NOMO-1 (cell line): ENCODE data around the gene ST3GAL2.
"Not testable (repeated sequence)": the region's sequence is repeated elsewhere in the genome, so short reads cannot be mapped to it uniquely, and the experiment has no call there.

Experiments used
- DNase-seq, 2 experiments: peaks; one replicate each; lab custom pipeline; 2025; ENCODE audit not compliant: unreplicated experiment in 2 of 2; lab: John Stamatoyannopoulos, UW

ST3GAL2 gene

DNA sequence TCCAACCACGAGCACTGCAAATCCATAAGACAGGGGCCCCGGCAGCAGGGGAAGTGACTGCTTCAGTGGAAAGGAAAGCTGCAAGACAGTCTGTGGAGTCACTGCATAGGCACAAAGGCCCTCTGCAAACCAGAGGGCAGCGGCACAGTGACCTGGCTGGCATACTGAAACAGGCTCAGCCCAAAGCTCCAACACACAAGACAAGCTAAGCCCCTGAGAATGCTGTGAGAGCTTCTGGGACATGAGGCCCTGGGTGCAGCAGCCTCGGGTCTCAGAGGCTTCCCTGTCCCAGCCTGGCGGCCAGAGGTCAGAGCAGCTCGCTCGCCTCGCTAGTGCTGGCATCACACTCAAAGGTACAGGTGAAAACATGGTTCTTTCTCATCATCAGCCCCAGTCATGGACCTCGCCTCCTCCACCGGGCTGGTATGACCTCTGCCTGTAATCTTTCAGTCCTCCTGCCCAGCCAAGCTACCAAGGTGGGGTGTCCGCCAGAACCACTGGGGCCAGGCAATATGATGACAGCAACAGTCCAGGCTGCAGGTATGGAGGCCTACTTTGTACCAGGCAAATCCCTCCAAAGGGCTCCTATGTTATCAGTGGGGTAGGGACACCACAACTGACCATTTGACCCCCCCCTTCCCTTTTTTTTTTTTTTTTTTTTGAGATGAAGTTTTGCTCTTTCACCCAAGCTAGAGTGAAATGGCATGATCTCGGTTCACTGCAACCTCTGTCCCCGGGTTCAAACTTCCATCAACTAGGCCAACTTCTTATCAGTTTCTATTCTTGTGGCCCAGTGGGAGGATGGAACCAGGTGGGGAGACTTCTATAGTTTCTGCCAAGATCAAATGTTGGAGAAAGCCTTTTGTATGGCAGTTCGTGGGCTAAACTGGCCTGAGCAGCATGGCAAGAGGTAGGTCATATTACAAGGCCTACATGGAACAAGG, 19.2 kb downstream of the ST3GAL2 start:
- no peak for DNase-seq

DNA sequence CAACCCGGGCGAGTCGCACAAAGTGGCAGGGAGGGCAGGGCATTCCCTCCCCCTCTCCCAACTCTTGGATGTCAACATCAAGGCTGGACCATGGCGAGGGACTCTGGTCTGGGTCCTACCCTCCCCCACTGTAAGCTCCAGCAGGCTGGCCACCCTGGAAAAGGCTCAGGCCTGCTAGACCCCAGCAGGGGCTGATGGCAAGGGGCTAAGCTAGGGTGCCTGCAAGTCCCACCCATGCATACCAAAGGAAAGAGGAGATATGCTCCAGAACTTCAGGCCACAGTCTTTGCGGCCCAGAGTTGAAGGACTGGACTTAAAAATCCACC, 19.9 kb downstream of the ST3GAL2 start:
- DNase-seq, result no peak

DNA sequence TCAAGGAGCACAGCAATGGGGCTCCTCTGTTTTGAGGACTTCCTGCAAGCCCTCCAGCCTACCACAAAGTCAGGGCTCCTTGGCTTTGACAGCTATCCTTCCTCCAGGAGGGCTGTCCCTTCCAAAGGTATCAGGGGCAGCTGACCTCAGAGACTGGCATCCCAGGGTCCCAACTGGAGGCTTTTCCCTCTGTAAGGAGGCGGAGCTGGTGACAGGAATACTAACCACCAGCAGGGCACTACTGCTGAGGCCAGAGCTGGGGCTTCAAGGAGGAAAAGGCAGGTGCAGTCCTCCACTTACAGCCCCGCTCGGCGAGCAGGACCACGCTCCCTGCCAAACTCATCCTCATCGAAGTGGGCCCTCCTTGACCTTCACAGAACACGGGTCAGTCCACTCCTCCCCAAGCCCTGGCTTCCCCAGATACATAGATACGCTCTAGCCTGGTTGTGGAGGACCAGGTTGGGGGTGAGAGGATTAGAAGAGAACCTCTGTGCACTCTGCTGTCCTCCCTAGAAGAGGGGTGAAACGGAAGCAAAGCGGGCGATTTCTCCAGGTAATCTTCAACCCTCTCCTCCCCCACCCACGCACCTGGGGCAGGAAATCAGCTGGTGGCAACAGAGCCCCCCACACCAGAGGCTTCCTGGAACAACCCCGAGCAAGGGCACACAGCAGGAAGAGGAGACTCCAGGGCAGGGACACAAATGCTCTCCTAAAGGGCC, 20.5 kb downstream of the ST3GAL2 start:
- no peak for DNase-seq

DNA sequence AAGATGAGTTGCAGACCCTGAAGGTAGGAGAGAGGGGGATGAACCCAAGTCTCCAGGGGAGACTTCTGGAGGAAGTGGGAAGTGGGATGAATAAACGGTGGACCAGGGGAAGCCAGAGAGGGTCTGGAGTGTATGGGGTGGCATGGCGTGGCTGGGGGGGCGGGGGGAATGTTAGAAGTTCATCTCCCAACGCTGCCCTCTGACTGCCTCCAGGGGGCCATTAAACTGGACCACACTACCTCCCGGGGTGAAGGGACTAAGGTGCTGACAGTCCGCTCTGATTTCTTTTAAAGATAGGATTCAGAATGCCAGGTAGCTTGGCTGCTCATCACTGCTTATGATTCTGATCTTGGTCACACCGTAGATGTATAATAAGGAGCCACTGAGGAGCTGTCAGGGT, 21.2 kb downstream of the ST3GAL2 start:
- no peak for DNase-seq

DNA sequence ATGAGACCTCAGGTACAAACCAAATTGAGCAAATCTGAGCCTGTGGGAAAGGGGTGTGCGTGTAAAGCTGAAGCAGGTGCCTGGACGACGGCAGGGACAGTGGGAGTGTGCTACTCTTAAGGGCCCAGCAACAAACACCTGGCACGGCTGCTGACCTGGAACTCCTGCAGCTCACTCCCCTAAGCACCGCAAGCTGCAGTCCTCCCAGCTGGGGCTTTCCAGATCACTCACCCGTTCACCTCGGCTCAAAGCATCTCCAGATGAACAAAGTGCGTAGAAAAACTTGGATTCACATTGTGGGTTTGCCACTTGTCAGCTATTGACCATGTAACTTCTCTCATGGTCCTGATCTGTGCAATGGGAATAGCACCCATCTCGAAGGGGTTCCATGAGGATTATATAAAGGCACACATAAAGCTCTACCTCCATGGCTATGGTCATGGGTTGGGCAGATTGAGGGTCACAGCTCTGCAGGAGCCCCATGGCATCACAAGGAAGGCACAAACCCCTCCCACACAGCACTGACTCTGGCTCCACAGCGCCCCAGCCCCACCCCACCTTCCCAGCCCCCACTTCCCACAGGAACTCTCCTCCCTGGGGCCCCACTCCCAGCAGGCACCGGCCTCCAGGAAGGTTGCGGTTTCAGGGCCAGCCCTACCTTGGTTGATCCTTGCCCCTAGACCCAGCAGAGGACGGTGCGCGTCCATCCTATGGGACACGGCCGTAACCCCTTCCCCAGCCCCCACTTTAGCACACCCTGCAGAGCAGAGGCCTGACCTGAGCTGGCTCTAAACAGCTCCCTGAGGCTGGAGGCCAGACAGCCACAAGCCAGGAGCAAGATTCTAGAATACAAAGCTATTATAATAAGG, 21.9 kb downstream of the ST3GAL2 start:
- DNase-seq, result no peak

DNA sequence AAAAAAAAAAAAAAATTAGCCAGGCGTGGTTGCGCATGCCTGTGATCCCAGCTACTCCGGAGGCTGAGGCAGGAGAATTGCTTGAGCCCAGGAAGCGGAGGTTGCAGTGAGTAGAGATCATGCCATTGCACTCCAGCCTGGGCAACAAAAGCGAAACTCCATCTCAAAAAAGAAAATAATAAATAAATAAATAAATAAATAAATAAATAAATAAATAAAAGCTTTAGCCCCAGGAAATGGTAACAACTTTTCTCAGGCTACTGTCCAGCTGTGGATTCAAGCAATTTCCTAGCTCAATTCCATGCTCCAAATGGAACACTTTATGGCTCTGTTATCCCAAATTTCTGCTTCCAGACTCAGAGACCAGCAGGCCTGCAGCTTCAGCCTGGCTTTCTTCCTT, 25.3 kb downstream of the ST3GAL2 start:
- DNase-seq, result not testable (repeated sequence)

DNA sequence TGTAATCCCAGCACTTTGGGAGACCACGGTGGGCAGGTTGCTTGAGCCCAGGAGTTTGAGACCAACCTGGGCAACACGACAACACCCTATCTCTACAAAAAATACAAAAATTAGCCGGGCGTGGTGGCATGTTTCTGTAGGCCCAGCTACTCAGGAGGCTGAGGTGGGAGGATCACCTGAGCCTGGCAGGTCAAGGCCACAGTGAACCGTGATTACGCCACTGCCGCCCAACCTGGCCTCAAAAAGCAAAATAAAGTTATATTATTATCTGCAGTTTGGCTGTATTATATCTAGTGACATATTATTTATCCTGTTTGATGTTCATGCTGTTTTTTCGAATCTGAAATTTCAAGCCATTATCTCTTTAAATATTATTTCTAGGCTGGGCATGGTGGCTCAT, 26.5 kb downstream of the ST3GAL2 start:
- DNase-seq, result no peak

DNA sequence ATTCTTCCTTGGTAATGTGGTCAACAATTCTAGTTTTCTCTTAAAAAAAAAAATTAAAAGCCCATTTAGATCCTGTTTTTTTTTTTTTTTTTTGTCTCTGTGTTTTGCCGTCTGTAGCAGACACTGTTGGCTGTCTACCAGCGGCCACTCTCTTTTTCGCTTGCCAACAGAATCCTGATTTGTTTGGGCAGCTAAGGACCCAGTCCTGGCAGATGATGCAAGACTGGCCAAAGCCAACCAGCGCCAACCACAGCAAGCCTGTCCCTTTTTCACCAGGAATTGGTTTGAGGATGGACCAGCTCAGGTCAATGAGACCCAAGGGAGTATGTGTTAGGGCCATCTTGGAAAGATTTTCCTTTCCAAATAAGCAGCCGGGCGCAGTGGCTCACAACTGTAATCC, 28.2 kb downstream of the ST3GAL2 start:
- no peak for DNase-seq

DNA sequence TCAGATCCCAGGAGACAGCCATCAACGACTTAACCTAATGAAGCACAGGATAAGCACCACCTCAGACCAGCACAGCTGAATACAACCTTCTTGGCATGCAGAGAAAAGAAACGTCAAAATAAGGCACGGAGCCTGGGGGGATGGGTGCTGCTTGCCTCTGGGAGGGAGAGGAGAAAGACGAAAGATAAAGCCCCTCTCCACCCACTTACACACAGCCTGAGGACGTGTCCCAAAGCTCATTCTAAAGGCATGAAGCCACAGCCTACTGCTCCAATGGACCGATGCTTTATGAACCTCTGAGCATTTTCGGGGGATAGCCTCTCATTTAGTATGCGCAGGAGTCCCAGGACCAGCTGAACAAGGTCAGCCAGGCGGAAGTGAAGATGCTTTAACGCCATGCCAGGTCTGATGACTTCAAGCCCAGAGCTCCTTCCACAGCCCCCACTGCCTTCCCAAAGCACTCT, 31.1 kb downstream of the ST3GAL2 start:
- DNase-seq, result no peak

DNA sequence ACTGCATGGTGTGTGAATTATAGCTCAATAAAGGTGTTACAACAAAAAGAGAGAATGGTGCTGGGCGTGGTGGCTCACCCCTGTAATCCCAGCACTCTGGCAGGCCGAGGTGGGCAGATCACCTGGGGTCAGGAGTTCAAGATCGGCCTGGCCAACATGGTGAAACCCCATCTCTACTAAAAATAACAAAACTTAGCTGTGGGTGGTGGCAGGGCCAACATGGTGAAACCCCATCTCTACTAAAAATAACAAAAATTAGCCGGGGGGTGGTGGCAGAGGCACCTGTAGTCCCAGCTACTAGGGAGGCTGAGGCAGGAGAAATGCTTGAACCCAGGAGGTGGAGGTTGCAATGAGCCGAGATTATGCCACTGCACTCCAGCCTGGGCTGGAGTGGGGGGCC, 32.8 kb downstream of the ST3GAL2 start:
- not testable (repeated sequence) for DNase-seq

DNA sequence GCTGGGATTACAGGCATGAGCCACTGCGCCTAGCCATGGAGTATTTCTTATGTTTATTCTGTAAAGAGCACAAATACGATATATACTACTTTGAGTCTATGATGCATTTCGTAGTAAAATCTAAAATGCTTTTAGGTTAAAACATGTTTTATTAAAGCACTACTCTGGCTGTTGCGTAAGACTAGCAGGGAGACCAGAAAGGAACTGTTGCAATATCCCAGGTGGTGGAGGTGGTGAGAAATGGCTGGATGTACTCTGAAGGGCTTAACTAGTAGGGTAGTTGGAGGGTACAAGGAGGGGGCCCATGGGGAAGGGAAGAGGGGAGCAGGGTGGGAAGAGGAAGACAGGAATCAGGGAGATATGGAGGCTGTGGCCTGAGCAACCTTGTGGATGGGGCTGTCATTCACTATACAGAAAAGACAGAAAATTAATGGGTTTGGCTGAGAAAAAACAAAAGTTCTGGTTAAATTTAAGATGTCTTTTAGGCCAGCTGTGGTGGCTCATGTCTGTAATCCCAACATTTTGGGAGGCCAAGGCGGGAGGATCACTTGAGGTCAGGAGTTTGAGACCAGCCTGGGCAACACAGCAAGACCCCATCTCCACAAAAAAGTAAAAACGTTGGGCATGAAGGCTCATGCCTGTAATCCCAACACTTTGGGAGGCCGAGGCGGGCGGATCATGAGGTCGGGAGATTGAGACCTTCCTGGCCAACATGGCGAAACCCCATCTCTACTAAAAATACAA, 35.8 kb downstream of the ST3GAL2 start:
- DNase-seq, result peak; percentile 38 to 68

DNA sequence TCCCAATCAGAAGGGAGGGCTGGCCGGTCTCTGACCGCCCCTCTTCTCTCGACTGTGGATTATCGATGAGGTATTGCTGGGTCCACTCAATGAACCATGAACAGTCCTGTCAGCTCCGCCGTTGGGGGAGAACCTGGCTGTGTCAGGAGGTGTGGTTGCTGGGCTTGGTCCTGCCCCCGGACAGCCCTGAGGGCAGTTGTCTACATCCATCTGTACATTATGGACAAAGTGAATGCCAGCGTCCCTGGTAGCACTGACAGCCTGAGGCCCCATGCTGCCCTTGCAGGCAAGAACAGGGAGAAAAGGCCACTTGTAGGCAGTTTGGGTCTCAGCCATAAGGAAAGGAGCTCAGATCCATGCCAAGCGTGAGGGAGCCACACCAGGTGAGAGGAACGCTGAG, 38.9 kb downstream of the ST3GAL2 start:
- no peak for DNase-seq

DNA sequence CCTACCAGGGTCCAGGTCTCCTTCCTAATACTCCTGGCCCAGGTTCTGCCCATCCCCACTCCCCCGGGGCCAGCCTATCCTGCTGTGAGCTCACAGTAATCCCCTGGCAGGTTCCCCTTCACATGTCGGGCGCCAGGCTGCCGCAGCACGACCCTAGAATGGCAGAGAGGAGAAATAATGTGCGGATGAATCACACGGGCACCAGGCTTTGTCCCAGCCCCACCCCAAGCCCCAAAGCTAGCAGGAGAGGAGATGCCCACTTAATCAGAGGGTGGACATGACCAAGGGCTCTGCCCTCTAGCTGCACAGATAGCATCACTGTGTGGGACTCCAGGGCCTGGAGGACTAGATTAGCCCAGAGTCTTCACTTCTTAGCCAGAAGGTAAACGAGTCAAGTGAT, 39.5 kb downstream of the ST3GAL2 start:
- DNase-seq, result no peak

DNA sequence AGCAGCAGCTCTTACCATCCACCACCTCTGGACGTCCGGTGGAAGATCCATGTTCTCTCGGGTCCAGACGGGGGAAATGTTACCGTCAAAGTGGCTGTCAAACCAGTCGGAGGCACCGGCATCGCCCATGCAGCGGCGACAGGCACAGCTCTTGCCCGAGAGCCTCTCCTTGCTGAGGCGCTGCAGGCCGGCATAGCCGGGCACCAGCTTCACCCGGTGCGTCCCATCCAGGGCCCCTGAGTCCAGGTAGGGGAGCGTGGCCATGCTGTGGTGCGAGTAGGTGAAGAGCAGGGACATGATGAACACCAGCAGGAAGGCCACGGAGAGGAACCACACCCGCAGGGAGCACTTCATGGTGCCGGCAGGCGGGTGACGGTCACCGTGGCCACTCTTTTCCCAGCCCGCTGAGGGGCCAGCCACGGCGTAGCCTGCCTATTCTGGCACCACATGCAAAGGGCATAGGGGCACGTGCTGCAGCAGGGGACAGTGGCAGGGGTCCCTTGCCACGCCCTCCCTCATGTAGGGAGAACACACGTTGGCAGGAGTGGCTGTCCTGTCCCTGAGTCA, 40.6 kb downstream of the ST3GAL2 start:
- no peak for DNase-seq

DNA sequence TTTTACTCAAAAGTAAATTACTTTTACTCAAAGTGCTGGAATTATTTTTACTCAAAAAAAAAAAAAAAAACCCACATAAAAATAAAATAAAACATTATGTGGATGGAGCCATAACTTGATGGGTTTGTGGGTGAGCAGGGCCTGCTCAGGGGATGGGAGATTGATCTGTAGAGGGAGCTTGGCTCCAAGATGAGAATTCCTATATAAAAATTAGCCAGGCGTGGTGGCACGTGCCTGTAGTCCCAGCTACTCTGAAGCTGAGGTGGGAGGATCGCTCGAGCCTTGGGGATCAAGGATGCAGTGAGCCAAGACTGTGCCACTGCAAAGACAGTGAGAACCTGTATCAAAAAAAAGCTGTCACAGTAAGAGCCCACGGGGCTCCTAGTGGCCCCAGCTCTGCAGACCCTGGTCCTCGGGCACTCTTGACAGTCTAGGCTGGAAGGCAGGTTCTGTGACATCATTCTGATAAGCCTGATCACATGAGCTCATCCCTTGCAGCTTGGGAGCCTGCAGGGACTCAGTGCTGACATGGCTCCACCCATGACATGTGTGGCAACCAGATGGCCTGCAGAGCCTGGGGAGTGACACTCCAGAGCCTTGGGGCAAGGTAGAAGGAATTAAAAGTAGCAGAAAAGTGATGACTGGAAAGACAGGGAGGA, 42.5 kb downstream of the ST3GAL2 start:
- DNase-seq, result no peak

DNA sequence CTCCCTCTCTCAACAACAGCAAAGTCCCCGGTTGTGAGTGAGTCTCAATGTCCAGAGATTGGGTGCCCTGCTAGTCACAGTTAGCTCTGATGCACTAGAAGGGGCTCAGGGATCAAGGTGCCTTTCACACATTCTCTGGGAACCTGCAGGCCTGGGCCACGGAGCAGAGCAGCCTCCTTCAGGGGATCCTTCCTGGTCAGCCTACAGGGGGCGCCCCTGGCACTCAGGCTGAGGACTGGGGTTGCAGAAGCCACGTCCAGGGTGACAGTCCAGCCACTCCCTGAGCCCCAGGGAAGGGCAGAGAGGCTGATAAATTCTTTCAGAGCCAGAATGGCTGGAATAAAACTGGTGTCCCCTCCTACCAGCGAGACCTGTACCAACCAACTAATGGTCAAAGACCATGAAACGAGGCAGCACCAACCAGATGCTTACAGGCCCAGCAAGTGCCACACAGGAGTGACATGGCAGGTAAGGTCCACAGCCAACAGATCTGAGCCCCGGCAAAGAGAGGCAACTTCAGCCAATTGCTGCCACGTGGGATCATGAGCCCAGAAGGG, 43.5 kb downstream of the ST3GAL2 start:
- peak; percentile 32 to 64 for DNase-seq

DNA sequence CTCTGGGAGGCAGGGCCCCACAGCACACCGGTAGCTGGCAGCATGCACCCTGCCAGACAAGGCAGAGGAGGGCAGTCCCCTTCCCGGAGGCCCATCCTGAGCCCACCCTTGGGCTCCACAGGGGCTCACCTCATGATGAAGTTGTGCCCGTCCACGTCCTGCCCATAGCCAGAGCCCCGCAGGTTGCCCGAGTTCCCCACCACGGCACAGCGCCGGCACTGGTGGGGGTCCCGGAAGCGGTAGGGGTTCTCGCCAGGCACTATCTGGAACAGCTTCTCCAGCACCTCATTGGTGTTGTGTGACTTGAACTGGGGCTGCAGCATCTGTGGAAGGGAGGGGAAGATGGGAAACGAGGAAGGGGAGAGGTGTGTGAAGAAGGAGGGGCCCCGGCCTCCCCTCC, 44.0 kb downstream of the ST3GAL2 start:
- no peak for DNase-seq

DNA sequence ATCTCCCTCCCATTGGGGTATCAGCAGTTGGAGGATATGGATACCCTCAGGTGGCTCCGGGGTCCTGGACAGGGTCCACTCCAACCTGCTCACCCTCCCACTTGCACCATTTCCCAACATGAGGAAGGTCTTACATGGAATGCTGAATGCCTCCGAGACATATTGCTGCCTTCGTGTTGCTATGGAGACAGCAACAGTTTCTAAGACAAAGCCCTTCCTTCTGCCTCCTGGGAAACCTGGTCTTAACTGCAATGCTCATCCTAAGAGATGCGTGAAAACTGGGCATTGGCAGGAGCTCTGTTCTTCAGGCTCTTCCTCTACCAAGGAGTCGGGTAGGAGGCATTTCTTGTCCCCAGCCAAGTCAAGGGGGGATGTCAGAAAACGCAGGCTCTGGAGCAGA, 45.2 kb downstream of the ST3GAL2 start:
- DNase-seq, result no peak

DNA sequence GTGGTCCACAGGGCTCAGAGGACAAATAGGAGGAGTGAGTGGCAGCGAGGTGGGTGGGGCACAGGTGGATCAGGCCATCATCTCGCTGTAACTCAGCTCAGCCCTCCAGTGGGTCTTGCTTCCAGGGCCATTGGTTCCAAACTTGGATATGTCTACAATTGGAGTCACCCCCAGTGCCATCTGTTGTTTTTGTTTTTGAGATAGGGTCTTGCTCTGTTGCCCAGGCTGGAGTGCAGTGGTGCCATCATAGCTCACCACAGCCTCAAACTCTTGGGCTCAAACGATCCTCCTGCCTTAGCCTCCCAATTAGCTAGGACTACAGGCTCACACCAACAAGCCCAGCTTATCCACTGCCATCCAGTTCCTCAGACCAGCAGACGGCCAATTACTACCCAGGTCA, 46.3 kb downstream of the ST3GAL2 start:
- DNase-seq, result no peak
